ENCODE measurements around the gene CDX1.
A peak's percentile ranks its signal among the peaks of the same experiment; 100 is the strongest.

Gene CDX1

DNA sequence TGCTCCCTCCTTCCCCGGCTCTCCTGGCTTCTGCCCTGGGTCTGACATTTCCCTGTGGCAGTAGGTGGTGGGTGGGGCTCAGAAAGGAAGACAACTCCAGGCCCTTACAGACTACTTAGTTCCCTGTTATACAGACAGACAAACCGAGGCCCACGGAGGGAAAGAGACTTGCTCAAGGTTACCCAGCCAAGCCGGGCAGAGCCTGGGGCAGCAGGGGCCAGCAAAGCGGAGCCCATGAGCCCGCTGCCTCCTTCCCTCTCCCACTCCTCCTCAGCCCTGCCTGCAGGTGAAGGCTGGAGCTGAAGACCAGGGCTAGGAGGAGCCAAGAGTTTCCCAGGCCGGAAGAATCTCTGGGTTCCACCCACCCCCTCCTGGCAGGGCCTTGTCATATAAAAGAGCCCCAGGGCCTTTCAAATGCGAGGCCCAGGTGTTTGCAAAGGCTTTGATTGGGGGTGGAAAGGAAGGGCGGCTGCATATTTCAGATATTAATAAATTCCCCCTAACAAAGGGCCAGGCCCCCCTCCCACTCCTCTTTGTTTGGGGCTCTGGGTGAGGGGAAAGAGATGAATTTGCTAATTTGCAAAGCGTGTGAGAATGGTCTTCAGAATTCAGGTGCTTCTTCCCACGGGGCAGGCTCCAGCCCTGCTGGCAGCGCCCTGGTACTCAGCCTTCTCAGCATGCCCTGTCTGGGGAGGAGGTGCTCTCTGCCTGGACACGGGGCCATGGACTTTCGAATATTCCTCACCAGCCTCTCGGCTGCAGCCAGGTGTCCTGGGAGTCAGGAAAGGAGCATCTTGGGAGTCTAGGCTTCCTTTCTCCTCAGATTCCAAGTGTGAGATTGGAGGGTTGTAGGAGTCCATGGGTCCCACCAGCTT is 44.8 kb downstream of the CDX1 start:
- no peak for TF ChIP-seq FOXP2 (optimal IDR thresholded peaks at IDR 0.05; ENCODE audit: control extremely low read depth, extremely low read length, insufficient read depth)
- TF ChIP-seq POLR2AphosphoS5 (IDR thresholded peaks at IDR 0.05; ENCODE audit: borderline replicate concordance, low read depth, low read length): no peak
- TF ChIP-seq EZH2 (IDR thresholded peaks at IDR 0.05): no peak

DNA sequence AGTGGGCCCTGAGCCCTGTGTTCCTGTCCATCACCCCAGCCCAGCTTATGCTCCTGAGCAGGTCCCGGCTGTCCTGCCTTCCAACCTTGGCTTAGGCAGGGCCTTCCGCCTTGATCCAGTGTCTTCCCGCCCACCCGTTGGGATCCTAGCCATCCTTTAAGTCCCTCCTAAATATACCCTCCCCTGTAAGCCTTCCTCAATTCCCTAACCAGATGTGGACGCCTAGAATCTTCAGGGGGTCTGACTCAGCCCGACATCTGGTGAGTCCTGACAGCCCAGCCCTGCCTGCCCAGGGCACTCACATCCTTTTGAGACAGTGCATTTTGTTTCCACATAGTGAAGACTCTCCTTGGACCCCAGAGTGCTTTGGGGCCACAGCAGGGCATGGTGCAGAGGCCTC is 47.0 kb downstream of the CDX1 start:
- Histone ChIP-seq H3K27ac (no peak overlapping the region), H3K9me3 (ENCODE audit: low read depth, low read length) (no peaks in the 10 kb centered on the region), H3K9ac (ENCODE audit: insufficient read length) (no peak overlapping the region), H3K4me3 (no peak overlapping the region), H3K36me3 (ENCODE audit: insufficient read depth, low read length) (no peaks in the 10 kb centered on the region)
- DNase-seq (ENCODE audit: low read depth, low spot score): no peak
- TF ChIP-seq EZH2 (IDR thresholded peaks at IDR 0.05) (no peak), POLR2AphosphoS5 (IDR thresholded peaks at IDR 0.05; ENCODE audit: borderline replicate concordance, low read depth, low read length) (no peak), FOXP2 (optimal IDR thresholded peaks at IDR 0.05; ENCODE audit: control extremely low read depth, extremely low read length, insufficient read depth) (no peak)

More for the DNA sequence above, 44.8 kb downstream of the CDX1 start:
- Histone ChIP-seq H3K4me3 (no peak overlapping the region), H3K9me3 (ENCODE audit: low read depth, low read length) (no peaks in the 10 kb centered on the region), H3K27ac (no peak overlapping the region), H3K36me3 (ENCODE audit: insufficient read depth, low read length) (no peaks in the 10 kb centered on the region), H3K9ac (ENCODE audit: insufficient read length) (no peak overlapping the region)
- DNase-seq (ENCODE audit: low read depth, low spot score): no peak

DNA sequence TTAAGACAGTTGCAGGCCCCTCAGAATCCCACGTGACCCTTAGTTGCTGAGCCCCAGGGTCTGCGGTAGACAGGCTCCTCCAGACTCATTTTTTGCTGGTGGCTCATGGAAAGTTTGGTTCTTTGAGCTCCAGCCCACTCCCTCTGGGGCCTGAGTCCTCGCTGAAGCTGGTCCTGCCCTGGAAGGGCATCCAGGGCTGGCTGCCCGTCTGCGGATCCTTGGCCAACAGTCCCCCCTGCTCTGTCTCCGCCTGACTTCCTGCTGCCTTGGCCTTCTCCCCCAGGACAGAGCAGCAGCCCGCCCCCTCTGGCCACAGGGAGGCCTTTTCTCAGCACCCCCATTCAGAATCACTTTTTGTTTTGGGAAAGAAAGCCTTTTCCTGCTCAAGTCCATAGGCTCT is 47.7 kb downstream of the CDX1 start:
- no peak for TF ChIP-seq POLR2AphosphoS5 (IDR thresholded peaks at IDR 0.05; ENCODE audit: borderline replicate concordance, low read depth, low read length)
- TF ChIP-seq FOXP2 (optimal IDR thresholded peaks at IDR 0.05; ENCODE audit: control extremely low read depth, extremely low read length, insufficient read depth): no peak
- no peak for TF ChIP-seq EZH2 (IDR thresholded peaks at IDR 0.05)
- H3K27ac ChIP-seq: no peak overlapping the region

DNA sequence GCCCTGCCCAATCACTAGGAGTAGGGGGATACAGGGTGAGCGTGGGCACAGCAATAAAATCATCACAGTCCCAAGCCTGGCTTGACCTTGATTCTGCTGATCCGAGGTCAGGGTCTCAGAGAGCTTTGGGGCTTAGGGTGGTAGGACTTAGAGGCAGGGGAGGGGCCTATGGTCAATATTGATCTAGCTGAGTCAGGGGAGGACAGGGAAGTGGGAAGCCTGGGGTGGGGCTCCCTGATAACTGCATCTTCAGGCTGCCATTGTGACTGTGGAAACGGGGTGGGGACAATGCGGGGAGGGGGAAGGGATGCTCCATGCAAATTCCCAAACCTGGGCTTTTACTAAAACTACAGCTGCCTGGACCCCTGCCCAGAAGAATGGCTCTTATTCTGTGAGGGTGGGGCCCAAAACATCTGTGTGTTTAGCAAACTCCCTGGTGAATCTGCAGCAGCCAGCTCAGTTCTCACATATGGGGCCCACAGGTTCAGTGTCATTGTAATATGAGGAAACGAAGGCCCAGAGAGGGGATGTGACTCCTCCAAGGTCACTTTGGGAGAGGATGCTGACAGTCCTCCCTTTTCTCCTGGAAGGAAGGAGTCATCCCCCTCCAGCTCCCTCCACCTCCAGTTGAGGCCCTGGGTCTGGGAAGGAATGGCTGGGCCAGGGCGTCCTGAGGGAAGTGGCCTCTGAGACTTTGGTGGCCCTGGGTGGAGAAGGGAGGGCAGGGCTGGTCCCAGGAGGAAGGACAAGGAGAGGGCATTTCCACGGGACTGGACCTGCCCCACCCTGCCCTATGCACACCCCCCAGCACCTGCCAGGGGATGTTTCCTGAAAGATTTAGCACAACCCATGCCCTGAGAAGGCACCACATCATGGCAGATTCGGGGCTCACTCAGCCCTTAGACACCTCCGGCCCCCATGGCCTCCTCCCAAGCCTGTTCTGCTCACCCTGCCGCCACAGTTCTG is 49.7 kb downstream of the CDX1 start:
- Histone ChIP-seq H3K9ac (ENCODE audit: insufficient read length) (no peak overlapping the region), H3K4me3 (no peak overlapping the region), H3K27ac (no peak overlapping the region), H3K36me3 (ENCODE audit: insufficient read depth, low read length) (no peaks in the 10 kb centered on the region), H3K9me3 (ENCODE audit: low read depth, low read length) (no peaks in the 10 kb centered on the region)
- no peak for DNase-seq (ENCODE audit: low read depth, low spot score)
- TF ChIP-seq FOXP2 (optimal IDR thresholded peaks at IDR 0.05; ENCODE audit: control extremely low read depth, extremely low read length, insufficient read depth): no peak
- no peak for TF ChIP-seq POLR2AphosphoS5 (IDR thresholded peaks at IDR 0.05; ENCODE audit: borderline replicate concordance, low read depth, low read length)
- TF ChIP-seq EZH2 (IDR thresholded peaks at IDR 0.05): no peak

More for the DNA sequence above, 47.7 kb downstream of the CDX1 start:
- Histone ChIP-seq H3K9me3 (ENCODE audit: low read depth, low read length) (no peaks in the 10 kb centered on the region), H3K36me3 (ENCODE audit: insufficient read depth, low read length) (no peaks in the 10 kb centered on the region), H3K9ac (ENCODE audit: insufficient read length) (no peak overlapping the region), H3K4me3 (no peak overlapping the region)
- DNase-seq (ENCODE audit: low read depth, low spot score): no peak

DNA sequence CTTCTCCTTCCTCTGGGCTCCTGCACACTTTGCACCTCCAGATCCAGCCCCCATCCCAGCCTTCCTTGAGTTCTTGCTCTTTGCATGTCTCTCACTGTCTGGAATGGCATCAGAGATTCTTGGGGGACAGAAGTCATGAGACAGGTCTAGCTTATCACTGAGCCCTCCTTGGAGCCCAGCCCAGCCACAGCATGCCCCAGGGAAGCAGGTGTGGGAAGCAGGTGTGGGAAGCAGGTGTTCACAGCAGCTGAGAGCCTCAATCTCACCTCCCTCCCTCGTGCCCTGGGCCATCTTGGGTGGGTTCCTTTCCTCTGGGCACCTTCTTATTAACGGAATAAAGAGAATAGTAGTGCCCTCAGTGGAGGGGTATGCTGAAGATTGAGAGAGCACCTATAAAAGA is 50.5 kb downstream of the CDX1 start:
- Histone ChIP-seq H3K36me3 (ENCODE audit: insufficient read depth, low read length) (no peaks in the 10 kb centered on the region), H3K4me3 (no peak overlapping the region), H3K9me3 (ENCODE audit: low read depth, low read length) (no peaks in the 10 kb centered on the region), H3K9ac (ENCODE audit: insufficient read length) (no peak overlapping the region), H3K27ac (no peak overlapping the region)
- DNase-seq (ENCODE audit: low read depth, low spot score): no peak
- TF ChIP-seq POLR2AphosphoS5 (IDR thresholded peaks at IDR 0.05; ENCODE audit: borderline replicate concordance, low read depth, low read length) (no peak), EZH2 (IDR thresholded peaks at IDR 0.05) (no peak), FOXP2 (optimal IDR thresholded peaks at IDR 0.05; ENCODE audit: control extremely low read depth, extremely low read length, insufficient read depth) (no peak)

DNA sequence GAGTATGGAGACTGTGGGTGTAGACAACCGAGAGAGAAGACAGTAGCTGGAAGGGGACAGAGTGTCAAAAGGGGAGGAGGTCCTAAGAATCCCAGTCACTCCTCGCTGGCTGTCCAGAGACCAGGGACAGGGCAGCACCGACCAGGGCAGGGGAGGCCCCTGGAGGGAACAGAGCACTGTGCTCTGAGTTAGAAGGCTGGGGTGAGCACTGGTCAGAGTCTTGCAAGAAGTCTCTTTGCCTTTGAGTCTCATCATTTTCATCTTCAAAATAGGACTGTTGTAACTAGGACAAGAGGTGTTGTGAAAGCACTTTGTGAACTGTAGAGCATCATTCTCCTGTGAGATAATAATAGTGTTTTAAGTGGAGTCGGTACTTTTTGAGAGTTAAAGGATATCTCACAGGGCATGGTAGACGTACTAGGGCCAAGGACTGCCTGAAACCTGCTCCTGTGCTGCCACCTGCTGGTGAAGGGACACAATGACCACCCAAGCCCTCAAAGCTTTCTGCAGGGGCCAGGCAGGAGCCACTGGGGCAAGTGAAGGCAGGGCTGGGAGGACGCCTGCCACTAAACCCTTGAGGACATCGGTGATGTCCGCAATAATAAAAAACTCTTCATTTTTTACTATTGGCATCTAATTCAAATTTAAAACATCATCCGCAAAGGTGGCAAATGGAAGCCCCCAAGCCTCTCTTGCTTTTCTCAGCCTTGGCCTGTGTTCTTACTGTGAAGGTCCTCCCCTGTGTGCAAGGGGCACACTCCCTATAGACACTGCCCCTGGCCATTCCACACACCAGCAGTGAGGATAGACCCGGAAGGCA is 51.5 kb downstream of the CDX1 start:
- Histone ChIP-seq H3K9ac (ENCODE audit: insufficient read length) (no peak overlapping the region), H3K27ac (no peak overlapping the region), H3K4me3 (no peak overlapping the region), H3K9me3 (ENCODE audit: low read depth, low read length) (no peaks in the 10 kb centered on the region), H3K36me3 (ENCODE audit: insufficient read depth, low read length) (no peaks in the 10 kb centered on the region)
- DNase-seq (ENCODE audit: low read depth, low spot score): peak; percentile 53
- TF ChIP-seq EZH2 (IDR thresholded peaks at IDR 0.05) (no peak), POLR2AphosphoS5 (IDR thresholded peaks at IDR 0.05; ENCODE audit: borderline replicate concordance, low read depth, low read length) (no peak), FOXP2 (optimal IDR thresholded peaks at IDR 0.05; ENCODE audit: control extremely low read depth, extremely low read length, insufficient read depth) (no peak)

DNA sequence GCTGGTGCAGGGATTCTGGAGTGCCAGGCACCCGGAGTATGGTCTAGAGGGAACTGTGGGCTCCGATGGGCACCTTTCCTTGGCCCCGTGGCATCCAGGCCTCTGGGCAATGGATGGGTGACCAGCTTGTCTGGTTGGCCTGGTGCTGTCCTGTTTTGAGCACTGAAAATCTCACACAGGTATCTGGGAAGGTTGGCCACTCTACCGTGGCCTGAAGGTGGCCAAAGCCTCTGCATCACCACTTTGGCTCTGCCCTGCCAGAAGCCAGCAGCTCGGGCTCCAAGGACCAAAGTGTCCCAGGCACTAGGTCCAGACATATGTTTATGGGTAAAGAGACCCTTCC is 52.1 kb downstream of the CDX1 start:
- Histone ChIP-seq H3K36me3 (ENCODE audit: insufficient read depth, low read length) (no peaks in the 10 kb centered on the region), H3K9me3 (ENCODE audit: low read depth, low read length) (no peaks in the 10 kb centered on the region), H3K9ac (ENCODE audit: insufficient read length) (no peak overlapping the region), H3K27ac (no peak overlapping the region), H3K4me3 (no peak overlapping the region)
- TF ChIP-seq FOXP2 (optimal IDR thresholded peaks at IDR 0.05; ENCODE audit: control extremely low read depth, extremely low read length, insufficient read depth) (no peak), EZH2 (IDR thresholded peaks at IDR 0.05) (no peak), POLR2AphosphoS5 (IDR thresholded peaks at IDR 0.05; ENCODE audit: borderline replicate concordance, low read depth, low read length) (no peak)
- no peak for DNase-seq (ENCODE audit: low read depth, low spot score)

Measured in SK-N-MC (cell line).